GM19468 (cell line): Measurements from ENCODE around the gene TMPRSS3.

Source experiments
- ATAC-seq: cut with Tn5 transposase; IDR thresholded peaks from one replicate; pipeline ENCODE4 v1.9.1; 2021; ENCODE audit warnings: mild to moderate bottlenecking, moderate library complexity, moderate number of reproducible peaks; ENCODE audit not compliant: unreplicated experiment; ENCODE audit errors: extremely low read depth

The TMPRSS3 gene

GRCh38 chr21:42376338-42376982 is 19.4 kb downstream of the TMPRSS3 start:
- ATAC-seq: no peak

- no peak for ATAC-seq
Observed at GRCh38 chr21:42375966-42376337, 19.9 kb downstream of the TMPRSS3 start.

- no peak for ATAC-seq
Observed at GRCh38 chr21:42375506-42375905, 20.3 kb downstream of the TMPRSS3 start.

DNA sequence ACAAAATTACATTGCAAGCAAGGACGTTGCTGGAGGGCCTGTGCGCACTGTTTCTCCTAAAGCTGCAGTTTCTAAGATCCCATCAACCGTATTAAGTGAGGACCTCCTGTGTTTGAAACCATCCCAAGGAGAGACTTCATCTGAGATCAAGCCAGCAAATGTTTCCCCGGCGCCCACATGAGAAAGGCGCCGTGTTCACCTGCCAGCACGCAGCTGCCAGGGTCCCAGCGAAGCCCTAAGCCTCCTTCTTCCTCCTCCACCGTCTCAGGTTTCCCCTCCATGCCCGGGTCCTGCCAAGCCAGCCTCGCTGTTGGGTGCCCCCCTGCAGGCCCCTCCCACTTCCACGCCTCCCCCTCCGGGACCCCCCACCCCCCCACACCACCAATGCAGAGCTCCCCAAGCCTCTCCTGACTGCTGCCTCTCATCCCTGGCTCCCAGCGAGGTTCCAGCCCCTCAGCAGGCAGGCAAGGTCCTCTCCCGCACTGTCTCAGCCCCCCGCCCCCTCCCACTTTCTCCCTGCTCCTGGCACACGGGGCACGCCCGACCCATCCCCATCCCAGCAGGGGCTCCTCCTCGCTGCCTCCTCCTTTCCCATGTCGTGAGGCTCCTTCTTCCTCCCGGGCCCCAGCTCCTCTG is 20.9 kb downstream of the TMPRSS3 start:
- no peak for ATAC-seq

DNA sequence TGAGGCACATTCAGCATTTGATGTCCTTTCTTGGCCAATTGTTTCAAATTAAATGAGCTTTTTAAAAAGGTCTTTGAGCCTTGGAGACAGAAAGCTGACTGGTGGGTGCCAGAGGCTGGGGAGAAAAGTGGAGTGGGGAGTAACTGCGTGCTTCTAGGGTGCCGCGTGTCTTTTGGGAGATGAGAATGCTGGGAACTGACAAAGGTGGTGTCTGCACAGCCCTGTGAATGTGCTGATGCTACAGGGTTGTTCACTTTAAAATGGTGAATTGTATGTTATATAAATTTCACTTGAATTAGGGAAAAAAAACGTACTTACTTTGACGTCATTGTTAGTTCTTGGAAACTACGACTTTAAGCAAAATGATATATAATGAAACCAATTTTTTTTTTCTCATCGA is 21.4 kb downstream of the TMPRSS3 start:
- no peak for ATAC-seq

- no peak for ATAC-seq
Observed at GRCh38 chr21:42373908-42374455, 21.9 kb downstream of the TMPRSS3 start.

GRCh38 chr21:42373196-42373907 is 22.5 kb downstream of the TMPRSS3 start:
- no peak for ATAC-seq

- no peak for ATAC-seq
Observed at GRCh38 chr21:42370894-42371654, 24.8 kb downstream of the TMPRSS3 start.

DNA sequence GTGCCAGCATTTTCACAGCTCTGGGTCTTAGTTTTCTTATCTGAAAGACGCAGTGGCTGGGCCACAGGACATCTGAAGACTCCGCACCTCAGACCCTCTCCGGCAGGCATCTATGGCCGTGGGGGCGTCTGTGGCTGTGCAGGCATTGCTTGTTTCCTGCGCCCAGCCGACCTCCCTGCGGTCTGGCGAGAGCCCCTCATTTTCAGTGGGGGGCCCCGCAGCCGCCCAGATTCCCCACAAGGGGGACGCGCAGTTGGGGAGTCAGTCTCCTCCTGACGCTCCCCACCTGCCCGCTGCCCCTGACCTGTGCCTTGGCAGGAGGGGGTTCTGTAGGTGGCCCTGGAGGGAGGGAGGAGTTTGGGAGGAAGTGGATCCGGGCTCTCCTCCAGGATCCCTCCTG is 26.0 kb downstream of the TMPRSS3 start:
- ATAC-seq: no peak

- ATAC-seq: no peak
Observed at GRCh38 chr21:42367367-42368165, 28.3 kb downstream of the TMPRSS3 start.

- no peak for ATAC-seq
Observed at GRCh38 chr21:42366292-42367010, 29.4 kb downstream of the TMPRSS3 start, which contains the start of gene TFF1. TSS of gene TFF1 (minus strand) at chr21:42366535. CDS start at chr21:42366495, 40 bp downstream.

DNA sequence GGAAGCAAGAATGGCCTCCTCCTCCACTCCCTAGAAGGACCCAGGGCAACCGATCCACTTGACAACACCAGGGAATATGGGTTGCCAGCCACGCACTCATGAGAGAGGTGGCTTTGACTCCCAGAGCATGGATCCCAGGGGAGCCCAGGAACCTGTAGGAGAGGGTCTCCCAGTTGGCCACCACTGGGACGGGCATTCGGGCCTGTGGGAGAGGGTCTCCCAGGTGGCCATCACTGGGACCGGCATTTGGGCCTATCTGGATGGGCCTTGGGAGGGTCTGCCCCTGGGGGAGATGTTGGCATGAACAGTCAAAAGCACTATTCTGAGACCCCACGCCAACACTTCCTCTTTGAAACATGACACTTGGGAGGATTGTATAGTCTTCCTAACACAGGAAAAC is 30.1 kb downstream of the TMPRSS3 start:
- ATAC-seq: no peak

DNA sequence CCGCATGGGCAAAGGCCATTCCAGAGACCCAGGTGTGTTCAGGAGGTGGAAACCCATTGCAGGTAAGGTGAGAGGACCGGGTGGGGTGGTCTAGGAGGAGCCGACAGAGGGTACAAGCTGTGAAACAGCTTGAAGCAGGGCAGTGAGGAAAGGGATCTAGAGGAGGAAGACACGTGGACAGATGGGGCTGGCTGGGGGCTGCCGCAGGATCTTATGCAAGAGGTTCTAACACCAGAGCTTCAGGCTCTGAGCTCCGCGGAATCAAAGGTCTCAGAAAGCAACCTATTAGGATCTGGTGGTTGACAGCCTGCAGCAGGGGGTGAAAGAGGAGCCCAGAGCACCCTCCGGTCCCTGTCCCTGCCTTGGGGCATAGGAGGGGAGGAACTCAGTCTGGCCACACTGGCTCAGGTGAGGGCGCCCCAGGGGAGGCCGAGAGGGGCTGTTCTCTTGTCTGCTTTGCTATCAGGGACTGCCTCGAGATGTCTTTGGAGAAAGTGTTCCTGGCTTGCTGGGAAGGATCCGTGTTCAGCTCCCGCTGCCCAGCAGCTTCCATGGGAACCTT is 31.5 kb downstream of the TMPRSS3 start:
- ATAC-seq: no peak

GRCh38 chr21:42363312-42363711 is 32.5 kb downstream of the TMPRSS3 start:
- no peak for ATAC-seq

- ATAC-seq: no peak
Observed at GRCh38 chr21:42362700-42363099, 33.2 kb downstream of the TMPRSS3 start.

DNA sequence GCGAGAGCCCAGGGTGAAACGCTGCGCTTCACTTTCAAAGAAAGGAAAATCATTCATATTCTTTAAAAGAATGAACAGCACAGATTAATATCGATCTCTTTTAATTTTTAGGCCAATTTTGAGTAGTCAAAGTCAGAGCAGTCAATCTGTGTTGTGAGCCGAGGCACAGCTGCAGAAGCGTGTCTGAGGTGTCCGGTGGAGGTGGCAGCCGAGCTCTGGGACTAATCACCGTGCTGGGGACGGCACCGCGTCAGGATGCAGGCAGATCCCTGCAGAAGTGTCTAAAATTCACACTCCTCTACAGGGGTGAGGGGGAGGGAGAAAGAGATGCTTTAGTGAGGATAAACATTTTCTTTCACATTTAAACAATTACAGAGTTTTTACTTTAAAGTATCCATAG is 33.7 kb downstream of the TMPRSS3 start:
- no peak for ATAC-seq

GRCh38 chr21:42361286-42361685 is 34.6 kb downstream of the TMPRSS3 start:
- ATAC-seq: no peak

DNA sequence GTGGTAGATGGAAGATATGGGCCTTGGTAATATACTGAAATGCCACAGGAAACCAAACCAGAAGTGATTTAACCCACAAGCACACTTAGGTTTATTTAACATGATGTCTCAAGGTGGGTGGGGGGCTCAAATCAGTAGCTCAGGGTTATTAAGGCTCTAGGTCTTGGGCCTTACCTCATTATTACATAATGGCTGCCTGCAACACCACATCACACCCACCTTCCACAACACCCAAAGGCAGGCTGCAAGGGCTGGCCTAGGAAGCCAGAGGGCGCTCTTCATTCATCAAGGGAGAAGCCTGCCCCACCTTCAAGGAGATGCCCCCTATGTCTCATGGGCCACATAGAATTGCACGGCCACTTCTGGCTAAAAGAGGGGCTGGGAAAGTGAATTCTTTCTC is 35.5 kb downstream of the TMPRSS3 start:
- no peak for ATAC-seq

DNA sequence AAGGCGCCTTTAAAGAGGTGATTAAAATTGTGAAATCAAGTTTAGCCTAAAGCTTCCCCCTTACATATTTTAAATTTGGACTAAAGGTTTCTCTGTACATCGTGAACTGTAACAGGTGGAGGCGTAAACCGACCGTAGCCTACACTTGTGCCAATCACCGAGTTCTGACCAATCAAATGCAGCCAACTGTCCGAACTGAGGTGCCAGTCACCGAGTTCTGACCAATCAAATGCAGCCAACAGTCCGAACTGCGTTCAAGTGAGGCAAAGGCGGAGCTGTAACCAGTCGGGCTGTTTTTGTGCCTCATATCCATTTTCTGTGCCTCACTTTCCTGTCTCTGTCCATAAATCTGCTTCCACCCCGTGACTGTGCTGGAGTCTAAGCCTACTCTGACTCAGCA is 36.9 kb downstream of the TMPRSS3 start:
- ATAC-seq: no peak
